GM21786 (cell line): ENCODE data around the gene RBAK.
A peak's percentile ranks its signal among the peaks of the same experiment; 100 is the strongest.
"Not testable (repeated sequence)": the region's sequence is repeated elsewhere in the genome, so short reads cannot be mapped to it uniquely, and the experiment has no call there.

Experiments used
- ATAC-seq: cut with Tn5 transposase; IDR thresholded peaks from one replicate; pipeline ENCODE4 v1.9.1; 2021; ENCODE audit not compliant: unreplicated experiment

The RBAK gene

DNA sequence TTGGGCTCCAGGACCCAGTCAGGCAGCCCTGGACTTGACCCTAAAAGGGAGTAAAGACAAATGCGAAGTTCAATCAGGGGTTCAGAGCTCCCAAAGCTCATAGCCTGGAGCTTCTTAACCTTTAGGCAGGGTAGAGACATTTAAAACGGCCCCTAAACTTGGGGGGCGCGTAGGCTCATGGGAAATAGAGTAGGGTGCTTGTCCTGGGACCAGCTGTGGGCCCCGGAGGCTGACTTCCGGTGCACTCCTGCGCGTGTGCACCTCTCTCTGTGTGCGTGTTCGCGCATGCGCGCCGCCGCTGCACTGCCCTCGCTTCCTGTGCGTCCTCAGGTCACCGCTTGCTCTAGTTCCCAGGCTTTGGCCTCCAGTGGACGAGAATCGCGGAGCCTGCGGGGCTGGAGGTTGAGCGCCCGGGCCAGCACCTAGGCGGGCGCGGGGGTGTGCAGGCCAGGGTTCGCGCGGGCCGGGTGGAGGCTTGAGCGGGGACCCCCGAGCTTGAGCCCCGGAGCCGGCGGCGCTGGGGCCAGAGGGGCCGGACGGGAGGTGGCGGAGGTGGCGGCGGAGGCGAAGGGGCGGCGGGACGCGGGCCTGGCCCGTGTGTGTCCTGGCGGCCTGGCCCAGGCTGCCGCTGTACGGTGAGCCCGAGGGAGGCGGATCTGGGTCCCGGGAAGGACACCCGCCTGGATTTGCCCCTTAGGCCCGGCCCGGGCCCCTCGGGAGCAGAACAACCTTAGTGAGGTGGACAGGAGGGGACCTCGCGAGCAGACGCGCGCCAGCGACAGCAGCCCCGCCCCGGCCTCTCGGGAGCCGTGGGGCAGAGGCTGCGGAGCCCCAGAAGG is at the start of gene RBAK:
RBAK (plus strand) TSS at position 303 of the 839 bp plus-strand sequence. CDS start 2,217 bp downstream, outside the sequence.
- peak; percentile 99 for ATAC-seq

DNA sequence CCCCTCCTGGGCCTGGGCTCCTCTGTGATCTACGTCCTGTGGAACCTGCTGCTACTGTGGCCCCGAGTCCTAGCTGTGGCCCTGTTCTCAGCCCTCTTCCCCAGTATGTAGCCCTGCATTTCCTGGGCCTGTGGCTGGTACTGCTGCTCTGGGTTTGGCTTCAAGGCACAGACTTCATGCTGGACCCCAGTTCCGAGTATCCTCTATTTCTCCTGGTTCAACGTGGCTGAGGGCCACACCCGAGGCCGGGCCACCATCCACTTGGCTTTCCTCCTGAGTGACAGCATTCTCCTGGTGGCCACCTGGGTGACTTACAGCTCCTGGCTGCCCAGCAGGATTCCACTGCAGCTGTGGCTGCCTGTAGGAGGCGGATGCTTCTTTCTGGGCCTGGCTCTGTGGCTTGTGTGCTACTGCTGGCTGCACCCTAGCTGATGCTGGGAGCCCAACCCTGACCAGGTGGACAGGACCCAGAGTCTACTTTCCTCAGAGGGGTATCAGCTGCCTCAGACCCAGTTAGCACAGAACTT is 48.9 kb upstream of the RBAK start:
- ATAC-seq = no peak

DNA sequence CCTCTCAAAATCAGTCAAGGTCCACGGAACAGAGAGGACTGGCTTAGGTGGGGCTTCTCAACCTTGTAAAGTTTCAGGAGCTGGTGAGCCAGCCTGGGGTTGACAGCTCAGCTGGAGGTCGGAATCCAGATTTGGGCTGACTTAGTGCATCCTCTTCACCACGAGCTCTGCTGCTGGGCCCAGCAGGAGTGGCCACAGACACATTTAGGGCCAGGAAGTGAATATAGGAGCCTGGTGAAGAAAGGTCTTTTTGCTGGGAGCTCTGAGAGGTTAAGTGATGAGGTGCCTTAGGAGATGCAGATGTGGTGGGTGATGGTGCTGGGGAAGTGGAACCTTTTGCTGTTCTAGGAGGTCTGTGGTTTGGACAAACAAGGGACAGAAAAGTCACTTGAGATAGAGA is 47.4 kb upstream of the RBAK start:
- ATAC-seq = no peak

DNA sequence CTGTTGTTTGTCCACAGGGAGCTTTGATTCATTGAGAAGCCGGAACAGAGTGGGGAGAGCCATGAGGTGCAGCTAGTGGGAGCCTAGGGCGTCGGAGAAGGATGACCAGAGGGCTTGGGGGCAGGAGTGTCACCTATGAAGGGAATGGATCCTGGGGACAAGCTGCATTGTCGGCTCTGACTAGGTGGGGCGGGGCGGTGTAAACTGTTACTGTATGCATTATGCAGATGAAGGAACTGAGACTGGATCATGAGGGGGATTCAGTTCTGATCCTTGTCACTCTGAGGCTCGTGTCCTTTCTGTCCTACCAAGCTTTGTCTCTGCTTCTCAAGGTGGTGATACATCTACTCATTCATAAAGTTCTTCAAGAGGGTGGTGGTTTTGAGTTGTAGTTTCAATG is 46.8 kb upstream of the RBAK start:
- ATAC-seq = no peak

DNA sequence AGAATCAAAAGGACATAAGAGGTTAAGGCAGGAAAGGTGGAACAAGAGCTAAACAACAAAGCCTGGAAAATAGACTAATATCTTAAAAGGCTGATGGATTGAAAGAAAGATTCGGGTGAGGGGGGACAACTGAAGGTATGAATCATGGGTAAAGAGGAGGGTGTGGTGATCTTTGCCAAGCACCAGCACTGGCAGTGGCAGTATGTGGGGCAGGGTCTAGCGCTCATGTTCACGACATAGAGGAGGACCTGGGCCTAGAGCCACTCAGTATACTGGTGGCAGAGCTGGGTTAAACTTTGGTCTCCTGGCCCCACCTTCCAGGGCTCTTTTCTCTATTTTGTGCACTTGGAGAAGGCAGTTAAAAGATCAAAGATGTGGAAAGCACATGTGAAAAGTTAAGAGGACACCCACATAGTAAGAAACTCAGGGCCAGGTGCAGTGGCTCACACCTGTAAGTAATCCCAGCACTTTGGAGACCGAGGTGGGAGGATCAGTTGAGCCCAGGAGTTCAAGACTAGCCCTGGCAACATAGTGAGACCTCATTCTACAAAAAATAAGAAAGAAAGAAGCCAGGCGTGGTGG is 46.2 kb upstream of the RBAK start:
- no peak for ATAC-seq

DNA sequence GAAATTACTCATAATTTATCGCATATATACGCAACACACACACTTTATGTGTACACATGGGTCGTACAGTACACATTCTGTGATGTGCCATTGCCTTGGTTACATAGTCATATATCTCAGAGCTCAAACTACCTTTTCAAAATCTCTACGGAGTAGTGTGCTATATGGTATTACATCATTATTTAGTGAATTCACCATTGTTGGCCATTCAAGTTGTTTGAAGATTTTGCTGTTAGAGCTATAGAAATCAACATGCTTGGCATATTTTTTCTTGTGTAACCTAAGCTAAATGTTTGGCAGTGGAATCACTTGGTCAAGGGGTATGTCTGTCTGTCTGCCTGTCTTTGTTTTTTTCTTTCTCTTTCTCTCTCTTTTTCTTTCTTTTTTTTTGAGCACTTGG is 44.7 kb upstream of the RBAK start:
- no peak for ATAC-seq

DNA sequence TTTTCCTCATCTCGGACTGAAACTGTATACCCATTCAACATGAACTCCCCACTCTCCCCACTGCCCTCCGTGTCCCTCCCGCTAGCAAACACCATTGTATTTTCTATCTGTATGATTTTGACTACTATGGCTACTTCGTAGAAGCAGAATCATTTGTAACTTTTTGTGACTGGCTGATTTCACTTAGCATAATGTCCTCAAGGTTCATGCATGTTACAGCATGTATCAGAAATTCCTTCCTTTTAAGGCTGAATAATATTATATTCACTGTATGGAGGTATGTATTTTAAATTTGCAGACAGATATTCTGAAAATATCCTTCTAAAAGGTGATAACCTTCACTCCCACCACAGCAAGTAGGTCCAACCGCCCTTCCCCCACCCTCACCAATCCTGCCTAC is 43.7 kb upstream of the RBAK start:
- no peak for ATAC-seq

DNA sequence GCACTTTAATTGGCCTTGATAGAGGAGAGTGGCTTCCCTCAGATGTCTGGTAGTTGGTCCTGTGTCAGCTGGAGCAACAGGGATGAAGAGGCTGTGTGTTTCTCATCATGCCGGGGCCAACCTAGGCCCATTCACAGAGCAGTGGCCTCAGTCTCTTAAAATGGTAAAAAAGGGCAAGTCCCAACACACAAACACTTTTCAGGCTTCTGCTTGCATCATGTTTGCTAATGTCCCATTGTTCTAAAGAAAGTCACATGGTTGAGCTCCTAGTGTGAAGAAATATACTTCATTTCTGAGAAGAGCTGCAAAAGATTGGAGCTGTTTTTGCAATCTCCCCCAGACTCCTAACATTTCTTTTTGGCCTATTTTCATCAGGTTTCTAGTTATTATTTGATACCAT is 40.6 kb upstream of the RBAK start:
- ATAC-seq = no peak

DNA sequence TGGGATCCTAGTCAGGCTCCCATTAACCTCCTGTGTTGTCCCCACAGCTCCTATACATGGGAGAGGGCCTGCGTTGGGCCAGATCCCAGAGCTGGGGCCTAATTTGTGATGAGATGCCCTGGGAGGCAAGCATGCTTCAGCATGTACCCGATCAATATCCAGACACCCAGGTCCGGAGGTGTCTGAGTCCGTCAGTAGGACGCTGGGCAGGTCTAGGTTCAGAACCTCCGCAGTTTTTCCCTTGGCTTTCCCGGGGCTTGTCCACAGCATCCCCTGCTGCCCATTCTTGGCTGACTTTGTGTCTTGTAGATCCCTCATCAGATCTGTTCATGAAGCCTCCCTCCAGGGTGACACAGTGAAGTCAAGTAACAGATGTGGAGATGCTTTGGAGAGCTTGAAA is 32.7 kb upstream of the RBAK start:
- ATAC-seq = no peak

DNA sequence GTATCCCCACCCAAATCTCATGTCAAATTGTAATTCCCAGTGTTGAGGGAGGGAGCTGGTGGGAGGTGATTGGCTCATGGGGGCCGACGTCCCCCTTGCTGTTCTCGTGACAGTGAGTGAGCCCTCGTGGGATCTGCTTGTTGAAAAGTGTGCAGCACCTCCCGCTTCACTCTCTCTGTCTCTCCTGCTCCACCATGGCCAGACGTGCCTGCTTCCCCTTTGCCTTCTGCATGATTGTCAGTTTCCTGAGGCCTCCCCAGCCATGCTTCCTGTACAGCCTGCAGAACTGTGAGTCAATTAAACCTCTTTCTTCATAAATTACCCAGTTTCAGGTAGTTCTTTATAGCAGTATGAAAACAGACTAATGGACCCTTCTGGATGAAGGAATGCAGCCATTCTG is 29.7 kb upstream of the RBAK start:
- ATAC-seq = not testable (repeated sequence)

DNA sequence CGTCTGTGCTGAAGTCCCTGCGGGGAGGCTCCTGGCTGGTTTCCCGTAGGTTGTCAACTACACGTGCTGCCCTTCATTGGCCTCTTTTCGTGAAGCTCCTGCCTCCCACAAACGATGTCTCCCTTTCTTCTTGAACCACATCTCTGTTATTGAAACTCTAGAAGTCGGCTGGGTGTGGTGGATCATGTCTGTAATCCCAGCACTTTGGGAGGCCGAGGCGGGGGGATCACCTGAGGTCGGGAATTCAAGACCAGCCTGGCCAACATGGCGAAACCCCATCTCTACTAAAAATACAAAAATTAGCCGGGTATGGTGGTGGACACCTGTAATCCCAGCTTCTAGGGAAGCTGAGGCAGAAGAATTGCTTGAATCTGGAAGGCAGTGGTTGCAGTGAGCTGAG is 28.0 kb upstream of the RBAK start:
- not testable (repeated sequence) for ATAC-seq

DNA sequence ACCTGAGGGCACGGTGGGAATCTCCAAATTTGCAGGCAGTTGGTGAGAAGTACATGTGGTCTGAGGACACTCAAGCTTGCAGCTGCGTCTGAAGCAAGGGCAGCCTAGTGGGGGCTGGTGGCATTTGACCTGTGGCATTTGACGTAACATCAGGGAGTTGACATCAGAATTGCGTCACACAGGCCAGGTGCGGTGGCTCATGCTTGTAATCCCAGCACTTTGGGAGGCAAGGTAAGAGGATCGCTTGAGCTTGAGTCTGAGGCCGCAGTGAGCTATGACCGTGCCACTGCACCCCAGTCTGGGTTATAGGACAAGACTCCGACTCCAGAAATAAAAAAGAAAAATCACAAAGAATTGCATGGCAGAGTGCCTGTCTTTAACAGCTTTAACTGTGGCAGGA is 25.6 kb upstream of the RBAK start:
- no peak for ATAC-seq

DNA sequence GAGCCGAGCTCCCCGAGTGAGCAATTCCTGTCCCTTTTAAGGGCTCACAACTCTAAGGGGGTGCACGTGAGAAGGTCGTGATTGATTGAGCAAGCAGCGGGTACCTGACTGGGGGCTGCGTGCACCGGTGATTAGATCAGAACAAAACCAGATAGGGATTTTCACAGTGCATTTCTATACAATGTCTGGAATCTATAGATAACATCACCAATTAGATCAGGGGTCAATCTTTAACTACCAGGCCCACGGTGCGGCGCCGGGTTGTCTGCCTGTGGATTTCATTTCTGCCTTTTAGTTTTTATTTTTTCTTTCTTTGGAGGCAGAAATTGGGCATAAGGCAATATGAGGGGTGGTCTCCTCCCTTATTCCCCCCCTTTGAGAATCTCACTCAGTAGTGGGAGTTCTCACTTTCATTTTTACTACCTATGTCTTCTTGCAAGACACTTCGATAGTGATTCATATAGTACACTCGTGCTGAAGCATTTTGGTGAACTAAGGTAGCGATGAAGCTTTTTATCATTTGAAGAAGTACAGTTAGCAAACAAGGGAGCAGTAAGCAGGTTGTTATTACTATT is 24.6 kb upstream of the RBAK start:
- not testable (repeated sequence) for ATAC-seq

DNA sequence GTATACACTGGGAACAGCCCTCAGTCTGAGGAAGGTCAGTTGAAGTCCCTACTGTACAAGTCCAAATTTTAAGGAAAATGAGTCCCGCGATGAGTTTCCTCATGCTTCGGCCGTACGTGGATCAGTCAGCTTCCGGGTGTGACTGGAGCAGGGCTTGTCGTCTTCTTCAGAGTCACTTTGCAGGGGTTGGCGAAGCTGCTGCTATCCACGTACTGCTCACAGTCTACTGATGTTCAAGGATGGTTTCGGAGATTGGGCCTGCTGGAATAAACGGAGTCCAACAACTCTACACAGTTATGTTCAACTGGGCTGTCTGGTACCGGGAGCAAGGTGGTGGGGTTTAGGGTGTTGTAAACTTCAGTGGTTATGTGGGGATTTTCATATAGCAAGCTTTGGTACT is 22.0 kb upstream of the RBAK start:
- not testable (repeated sequence) for ATAC-seq

DNA sequence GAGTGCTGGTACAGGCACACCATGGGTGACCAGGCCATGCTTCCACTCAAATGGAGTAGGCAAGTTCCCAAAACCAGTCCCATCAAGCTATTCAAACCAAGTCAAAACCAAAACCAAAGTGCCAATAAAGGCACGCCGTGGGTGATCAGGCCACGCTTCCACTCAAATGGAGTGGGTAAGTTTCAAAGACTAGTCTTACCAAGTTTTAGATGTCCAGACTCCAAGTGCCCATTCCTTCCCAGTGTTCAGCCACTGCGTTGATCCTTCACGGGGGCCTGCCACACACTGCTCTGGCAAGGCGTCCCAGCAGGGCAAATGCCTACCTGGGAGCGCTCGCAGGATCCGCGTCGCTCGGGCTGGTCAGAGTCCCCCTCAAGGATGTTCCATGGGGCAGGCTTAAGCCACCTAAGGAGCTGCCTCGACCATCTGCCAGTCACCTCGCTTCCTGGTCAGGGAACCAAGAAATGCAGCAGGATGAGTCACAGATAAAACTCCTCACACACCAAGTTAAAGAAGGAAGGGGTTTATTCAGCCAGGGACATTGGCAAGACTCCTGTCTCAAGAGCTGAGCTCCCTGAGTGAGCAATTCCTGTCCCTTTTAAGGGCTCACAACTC is 17.8 kb upstream of the RBAK start:
- ATAC-seq = not testable (repeated sequence)

DNA sequence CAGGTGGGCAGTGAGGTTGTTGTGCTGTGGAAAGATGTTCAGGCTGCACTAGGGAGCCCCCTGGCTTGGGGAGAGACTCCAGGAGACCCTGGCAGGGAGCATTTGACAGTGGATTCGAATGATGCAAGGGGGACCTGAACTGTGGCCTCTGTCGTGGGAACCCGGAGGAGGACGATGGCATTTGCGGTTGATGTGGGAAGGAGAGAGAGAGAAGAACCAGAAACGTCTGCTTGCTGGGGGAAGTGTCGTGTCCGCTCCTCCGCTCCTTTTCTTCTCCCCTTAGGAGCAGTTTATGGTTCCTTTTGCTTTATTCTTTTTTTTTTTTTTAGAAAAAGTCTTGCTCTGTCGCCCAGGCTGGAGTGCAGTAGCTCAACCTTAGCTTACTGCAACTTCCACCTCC is 12.5 kb upstream of the RBAK start:
- ATAC-seq = not testable (repeated sequence)

DNA sequence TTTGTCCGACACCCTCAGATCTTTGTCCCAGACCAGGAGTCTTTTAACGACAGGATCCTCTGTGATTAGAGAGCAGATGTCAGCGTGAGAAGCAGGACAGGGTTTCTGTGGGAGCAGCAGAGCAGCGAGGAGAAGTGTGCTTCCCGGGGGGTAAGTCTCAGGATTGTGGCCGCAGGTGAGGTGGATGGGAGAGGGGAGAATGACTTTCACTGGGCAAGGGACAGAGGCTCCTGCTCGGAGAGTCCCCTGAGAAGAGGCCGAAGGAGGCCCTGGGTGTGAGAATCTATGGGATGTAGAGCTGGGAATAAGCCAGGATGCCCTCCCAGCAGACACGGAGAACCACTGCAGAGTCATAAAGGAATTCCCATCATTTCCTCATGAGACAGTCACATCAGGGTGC is 10.4 kb upstream of the RBAK start:
- ATAC-seq = no peak

DNA sequence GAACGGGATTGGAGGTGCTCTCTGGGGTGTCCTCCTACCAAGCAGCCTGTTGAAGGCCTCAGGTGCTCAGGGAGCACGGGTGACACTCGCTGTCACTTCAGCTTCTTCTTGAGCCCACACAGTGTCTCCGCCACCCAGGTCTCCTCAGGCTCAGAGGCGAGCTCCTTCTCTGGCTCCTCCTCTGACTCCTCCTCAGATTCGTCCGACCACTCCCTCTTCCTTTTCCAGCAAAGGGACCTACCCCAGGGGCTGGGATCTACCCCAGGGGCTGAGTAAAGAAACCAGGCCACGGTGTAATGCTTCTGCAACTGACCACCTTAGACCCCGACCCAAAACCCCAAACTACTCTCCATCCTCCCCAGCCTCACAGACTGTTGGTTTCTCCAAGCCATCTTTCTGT is 9.2 kb upstream of the RBAK start:
- no peak for ATAC-seq

DNA sequence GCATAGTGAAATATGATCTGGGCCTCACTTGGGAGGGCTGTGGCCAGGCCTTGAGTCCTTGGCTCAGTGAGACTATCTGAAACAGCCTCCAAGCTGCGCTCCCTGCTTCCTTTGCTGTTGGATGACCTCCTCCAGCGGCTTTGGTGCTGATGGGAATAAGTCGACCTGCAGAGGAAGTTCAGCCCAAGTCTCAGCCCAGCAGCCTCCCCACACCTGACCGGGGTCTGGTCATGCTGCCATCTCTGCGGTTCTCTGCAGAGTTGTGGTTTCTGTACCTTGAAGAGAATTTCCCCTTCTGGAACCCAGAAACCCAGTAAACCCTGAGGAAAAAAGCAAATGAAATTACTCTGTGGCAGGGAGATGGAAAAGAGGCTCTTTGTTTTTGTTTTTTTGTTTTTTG is 4.6 kb upstream of the RBAK start:
- no peak for ATAC-seq

DNA sequence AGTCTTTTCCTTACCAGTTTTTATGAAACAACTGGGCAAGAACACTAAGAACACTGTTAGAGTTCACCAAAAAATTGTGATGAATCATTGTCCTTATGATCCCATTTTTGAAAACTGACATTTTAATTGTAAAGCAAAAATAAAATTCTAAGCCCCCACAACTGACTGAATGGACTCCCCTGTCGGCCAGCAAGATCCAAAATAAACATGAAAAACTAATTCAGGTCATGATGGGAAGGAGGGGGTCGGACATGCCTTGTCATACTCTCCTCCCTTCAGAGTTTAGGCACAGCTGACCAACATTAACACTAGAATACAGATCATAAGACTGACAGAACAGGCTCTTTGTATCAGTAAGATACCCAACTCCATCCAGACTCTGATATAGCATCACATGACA is 2.0 kb upstream of the RBAK start:
- no peak for ATAC-seq

DNA sequence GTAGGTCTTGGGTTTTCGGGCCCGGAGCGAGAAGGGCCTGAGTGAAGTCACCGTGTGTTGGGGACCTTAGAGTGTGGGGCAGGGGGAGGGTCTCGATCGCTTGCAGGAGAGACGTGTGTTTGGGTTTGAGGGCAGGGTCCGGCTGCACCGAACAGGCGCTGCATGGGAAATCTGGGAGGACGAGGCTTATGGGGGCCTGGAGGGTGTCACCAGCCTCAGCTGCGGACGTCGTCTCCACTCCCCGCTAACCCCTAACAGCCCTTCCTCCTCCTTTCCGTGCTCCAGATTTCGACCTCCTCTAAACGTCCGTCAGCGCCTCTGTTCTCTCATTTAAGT is 705 bp downstream of the RBAK start:
- not testable (repeated sequence) for ATAC-seq

DNA sequence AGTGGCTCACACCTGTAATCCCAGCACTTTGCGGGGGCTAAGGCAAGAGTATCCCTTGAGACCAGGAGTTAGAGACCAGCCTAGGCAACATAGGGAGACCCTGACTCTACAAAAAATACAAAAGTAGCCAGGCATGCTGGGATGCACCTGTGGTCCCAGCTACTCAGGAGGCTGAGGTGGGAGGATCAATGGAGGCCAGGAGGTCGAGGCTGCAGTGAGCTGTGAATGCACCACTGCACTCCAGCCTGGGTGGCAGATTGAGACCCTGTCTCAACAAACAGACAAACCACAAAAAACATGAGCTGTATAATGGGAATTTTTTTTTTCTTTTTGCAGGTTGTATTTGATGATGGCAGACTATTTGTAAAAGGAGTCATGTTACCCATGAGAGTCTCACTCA is 1.5 kb downstream of the RBAK start:
- not testable (repeated sequence) for ATAC-seq
